ENCODE results near the gene AGFG1.

DNA sequence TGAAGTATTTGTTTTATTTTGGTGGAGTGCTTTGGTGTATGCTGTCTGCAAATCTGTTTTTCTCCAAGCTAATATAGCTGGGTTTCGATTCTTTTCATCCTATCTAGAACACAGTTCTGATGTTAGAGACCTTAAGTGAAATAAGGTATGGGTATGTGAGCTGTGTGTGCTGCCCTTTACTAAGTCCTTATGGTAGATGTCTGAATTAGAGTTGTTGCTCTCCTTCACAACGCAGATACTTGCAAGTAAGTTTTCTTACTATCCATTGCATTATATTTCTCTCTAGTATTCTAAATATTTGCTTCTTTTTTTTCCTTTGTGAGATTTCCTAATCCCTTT lies 38.6 kb downstream of the AGFG1 start:
- TF ChIP-seq EZH2 (IDR thresholded peaks at IDR 0.05; ENCODE audit: low read length, missing control alignments), result no peak
- TF ChIP-seq, protein P1, sequence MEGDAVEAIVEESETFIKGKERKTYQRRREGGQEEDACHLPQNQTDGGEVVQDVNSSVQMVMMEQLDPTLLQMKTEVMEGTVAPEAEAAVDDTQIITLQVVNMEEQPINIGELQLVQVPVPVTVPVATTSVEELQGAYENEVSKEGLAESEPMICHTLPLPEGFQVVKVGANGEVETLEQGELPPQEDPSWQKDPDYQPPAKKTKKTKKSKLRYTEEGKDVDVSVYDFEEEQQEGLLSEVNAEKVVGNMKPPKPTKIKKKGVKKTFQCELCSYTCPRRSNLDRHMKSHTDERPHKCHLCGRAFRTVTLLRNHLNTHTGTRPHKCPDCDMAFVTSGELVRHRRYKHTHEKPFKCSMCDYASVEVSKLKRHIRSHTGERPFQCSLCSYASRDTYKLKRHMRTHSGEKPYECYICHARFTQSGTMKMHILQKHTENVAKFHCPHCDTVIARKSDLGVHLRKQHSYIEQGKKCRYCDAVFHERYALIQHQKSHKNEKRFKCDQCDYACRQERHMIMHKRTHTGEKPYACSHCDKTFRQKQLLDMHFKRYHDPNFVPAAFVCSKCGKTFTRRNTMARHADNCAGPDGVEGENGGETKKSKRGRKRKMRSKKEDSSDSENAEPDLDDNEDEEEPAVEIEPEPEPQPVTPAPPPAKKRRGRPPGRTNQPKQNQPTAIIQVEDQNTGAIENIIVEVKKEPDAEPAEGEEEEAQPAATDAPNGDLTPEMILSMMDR (conservative IDR thresholded peaks at IDR 0.05 in 1 of 2, IDR thresholded peaks at IDR 0.05 in 1 of 2; ENCODE audit: low read depth in 1 of 2, low read length in 2 of 2), result no peak

Data from fibroblast of lung (primary cell).